COR-L47 (cell line): Measurements from ENCODE around the gene FA2H.
"Not testable (repeated sequence)": the region's sequence is repeated elsewhere in the genome, so short reads cannot be mapped to it uniquely, and the experiment has no call there.

Experiments used
- DNase-seq: peaks from one replicate; lab custom pipeline; 2025; lab: John Stamatoyannopoulos, UW

Gene FA2H

DNA sequence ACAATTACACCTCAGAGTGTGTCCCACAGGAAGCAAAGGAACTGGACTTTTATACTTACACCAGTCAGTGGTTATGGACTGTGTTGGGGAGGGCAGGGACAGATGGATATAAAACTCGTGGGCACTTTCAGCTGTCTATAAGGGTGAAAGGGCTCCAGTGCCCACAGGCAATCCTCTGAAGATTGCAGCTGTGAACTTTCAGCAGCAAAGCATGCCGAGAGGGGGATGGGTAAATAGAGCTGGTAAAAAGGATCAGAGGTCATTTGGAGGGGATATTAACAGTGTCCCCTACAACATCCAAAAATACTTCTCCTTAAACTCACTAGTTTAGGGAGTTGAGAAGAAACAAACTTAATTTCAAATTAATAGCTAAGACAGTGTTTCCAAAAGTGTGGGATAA lies 94.6 kb downstream of the FA2H start:
- no peak for DNase-seq

DNA sequence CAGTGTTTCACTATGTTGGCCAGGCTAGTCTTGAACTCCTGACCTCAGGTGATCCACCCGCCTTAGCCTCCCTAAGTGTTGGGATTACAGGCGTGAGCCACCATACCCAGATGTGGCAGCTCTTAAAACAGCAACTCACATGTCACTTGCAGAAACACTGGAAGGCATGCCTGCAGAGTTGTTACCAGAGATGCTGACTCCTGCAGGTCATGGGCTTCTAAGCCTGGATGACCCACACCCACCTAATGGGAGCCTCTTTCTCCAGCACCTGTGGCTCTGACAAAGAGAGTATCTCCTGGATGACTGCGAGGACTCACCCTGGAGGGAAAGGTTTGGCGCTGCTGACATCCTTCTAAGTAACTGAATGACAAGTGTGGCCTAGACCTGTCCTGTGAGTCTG lies 96.8 kb downstream of the FA2H start:
- DNase-seq, result no peak

DNA sequence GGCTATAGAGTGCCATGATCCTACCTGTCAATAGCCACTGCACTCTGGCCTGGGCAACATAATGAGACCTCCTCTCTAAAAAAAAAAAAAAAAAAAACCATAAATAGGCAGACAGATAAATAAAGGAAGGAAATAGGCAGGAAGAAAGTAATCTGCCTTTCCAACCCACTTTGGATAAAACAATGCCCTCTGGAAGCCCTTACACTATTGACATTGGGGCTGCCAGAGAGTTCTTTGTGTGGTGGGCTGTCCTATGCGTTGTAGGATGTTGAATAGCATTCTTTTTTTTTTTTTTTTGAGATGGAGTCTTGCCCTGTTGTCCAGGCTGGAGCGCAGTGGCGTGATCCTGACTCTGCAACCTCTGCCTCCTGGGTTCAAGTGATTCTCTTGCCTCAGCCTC lies 100.7 kb downstream of the FA2H start:
- no peak for DNase-seq

DNA sequence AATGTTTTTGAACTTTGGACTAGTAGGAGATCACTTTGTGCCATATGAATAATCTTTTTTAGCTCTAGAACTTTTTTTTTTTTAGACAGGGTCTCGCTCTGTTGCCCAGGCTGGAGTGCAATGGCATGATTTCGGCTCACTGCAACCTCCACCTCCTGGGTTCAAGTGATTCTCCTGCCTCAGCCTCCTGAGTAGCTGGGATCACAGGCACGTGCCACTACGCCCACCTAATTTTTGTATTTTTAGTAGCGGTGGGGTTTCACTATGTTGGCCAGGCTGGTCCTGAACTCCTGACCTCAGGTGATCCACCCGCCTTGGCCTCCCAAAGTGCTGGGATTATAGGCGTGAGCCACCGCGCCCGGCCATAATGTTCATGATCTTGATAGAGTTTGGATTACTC lies 105.7 kb downstream of the FA2H start:
- DNase-seq, result not testable (repeated sequence)

DNA sequence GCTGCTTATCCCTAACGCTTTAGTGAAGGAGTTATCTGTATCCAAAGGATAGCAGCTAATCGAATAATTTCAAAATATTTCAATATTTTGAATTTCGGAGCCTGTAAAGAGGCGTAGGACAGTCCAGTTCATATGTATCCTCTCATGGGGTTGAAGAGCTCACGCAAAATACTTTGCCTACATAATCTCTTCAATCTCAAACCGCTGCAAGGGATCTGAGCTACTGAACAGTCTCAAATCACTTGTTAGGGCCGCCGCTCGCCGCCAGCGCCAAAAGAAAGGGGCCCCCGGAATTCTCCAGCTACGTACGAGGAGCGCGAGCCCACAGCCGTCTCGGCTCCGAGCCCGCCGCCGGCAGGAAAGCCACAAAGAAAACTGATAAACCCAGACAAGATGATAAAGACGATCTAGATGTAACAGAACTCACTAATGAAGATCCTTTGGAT lies 107.3 kb downstream of the FA2H start:
- no peak for DNase-seq

DNA sequence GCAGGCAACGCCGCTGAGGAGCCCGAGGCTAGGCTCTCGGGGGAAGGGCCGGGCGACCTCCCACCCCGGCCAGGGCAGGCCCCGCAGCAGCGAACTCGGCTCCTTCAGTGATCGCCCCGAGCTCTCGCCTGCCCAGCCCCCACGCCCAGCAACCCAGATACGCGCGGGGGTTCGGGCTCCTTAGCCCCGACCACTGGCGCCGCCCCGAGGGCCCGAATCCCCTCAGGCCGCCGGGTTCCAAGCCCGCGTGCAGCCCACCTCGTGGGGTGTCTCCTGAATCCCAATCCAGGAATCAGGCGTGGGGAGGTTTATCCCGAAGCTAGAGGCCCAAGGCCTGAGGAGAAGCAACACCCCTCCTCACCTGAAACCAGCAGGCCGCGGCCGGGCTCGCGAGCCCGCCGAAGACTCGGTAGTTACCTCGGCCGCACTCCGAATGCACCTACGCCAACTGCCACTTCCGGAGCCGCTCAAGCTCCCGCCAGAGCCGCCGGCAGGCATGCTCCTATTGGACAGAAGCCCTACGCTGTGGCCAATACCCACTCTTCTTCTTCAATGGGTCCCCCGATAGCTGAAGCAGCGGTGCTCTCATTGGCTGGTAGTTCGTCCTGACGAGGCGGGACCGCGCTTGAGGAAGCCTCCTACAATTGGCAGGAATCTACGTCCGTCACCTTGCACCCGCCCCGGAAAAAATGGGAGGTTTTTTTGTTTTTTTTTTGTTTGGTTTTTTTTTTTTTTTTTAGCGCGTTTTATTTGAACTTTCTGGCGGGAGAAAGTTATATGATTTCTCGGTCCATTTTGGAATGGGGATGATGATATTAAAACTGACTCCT lies 108.0 kb downstream of the FA2H start, which contains the start of gene RFWD3:
TSS of gene RFWD3 (minus strand) at position 453 of the 830 bp plus-strand sequence. CDS start 5,428 bp downstream, outside the sequence.
- peak; percentile 98 for DNase-seq

DNA sequence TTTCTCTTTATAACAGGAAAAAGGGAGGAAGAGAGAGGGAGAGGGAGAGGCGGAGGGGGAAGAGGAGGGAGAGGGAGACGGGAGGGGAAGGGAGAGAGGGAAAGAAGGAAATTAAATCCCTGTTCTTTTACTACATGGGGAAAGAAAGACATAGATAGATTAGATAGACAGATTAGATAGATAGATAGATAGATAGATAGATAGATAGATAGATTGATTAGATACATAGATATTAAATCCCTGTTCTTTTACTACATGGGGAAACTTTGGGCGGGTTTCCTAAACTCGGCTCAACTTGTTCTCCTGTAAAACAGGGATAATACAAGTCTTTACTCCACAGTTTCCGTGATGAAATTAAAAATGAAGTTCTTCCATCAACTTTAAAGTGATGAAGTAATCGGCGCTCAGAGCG lies 108.6 kb downstream of the FA2H start:
- no peak for DNase-seq
